GM18505 (cell line): ENCODE results near the gene GPR152.
"Not testable (repeated sequence)": the region's sequence is repeated elsewhere in the genome, so short reads cannot be mapped to it uniquely, and the experiment has no call there.

Experiments used
- ATAC-seq: cut with Tn5 transposase; IDR thresholded peaks from one replicate; pipeline ENCODE4 v1.9.1; 2021; ENCODE audit not compliant: unreplicated experiment
- POLR2A ChIP-seq: IDR thresholded peaks from 4 replicates; pipeline ENCODE4 v1.6.1; 2011; ENCODE audit warnings: borderline replicate concordance; ENCODE audit not compliant: insufficient read depth, insufficient read length; ENCODE audit errors: extremely low read depth

Gene GPR152

GRCh38 chr11:67412495-67413179, 39.9 kb downstream of the GPR152 start:
- ATAC-seq: no peak

GRCh38 chr11:67411785-67412152, 40.8 kb downstream of the GPR152 start:
- no peak for ATAC-seq
- no peak for TF ChIP-seq POLR2A

More at GRCh38 chr11:67412495-67413179, 39.9 kb downstream of the GPR152 start:
- no peak for TF ChIP-seq POLR2A

- TF ChIP-seq POLR2A: peak; percentile 32
- ATAC-seq: no peak
Measured at GRCh38 chr11:67410984-67411784, 41.3 kb downstream of the GPR152 start.

- no peak for ATAC-seq
- TF ChIP-seq POLR2A: peak; percentile 30
Measured at GRCh38 chr11:67410369-67410831, 42.1 kb downstream of the GPR152 start.

GRCh38 chr11:67409781-67410368, 42.7 kb downstream of the GPR152 start:
- TF ChIP-seq POLR2A: no peak
- no peak for ATAC-seq

GRCh38 chr11:67409261-67409666, 43.3 kb downstream of the GPR152 start:
- peak; percentile 65 for TF ChIP-seq POLR2A
- ATAC-seq: no peak

- no peak for TF ChIP-seq POLR2A
- ATAC-seq: no peak
Measured at GRCh38 chr11:67408437-67409200, 43.9 kb downstream of the GPR152 start.

GRCh38 chr11:67407688-67408163, 44.8 kb downstream of the GPR152 start:
- TF ChIP-seq POLR2A: no peak
- ATAC-seq: no peak

GRCh38 chr11:67406969-67407687, 45.4 kb downstream of the GPR152 start:
- no peak for ATAC-seq
- no peak for TF ChIP-seq POLR2A

GRCh38 chr11:67406420-67406968, 46.0 kb downstream of the GPR152 start:
- no peak for TF ChIP-seq POLR2A
- ATAC-seq: no peak

- no peak for ATAC-seq
- no peak for TF ChIP-seq POLR2A
Measured at GRCh38 chr11:67405688-67406339, 46.7 kb downstream of the GPR152 start.

- ATAC-seq: no peak
- TF ChIP-seq POLR2A: no peak
Measured at GRCh38 chr11:67405196-67405567, 47.3 kb downstream of the GPR152 start.

- TF ChIP-seq POLR2A: no peak
Measured at GRCh38 chr11:67404515-67405195, 47.9 kb downstream of the GPR152 start.

GRCh38 chr11:67403085-67403484, 49.4 kb downstream of the GPR152 start:
- ATAC-seq: not testable (repeated sequence)

More at GRCh38 chr11:67404515-67405195, 47.9 kb downstream of the GPR152 start:
- no peak for ATAC-seq

GRCh38 chr11:67402192-67402839, 50.2 kb downstream of the GPR152 start:
- not testable (repeated sequence) for ATAC-seq
